ENCODE measurements around the gene C2CD5. TPM values are rescaled to one million over a fixed set of nuclear protein-coding genes. Genes with fewer than 3 reads are reported as not detected.

The C2CD5 gene
- total RNA-seq, 3 donors from 2014 or later (not counting 1 experiment from before 2014, with no cell fraction given), result 31.2 to 42.8 (median 41.9) TPM

GRCh38 chr12:22578328-22578727, 34.0 kb upstream of the C2CD5 start:
- intact Hi-C loops (cut with micrococcal nuclease), result no loop called here
- DNase-seq, result no peak
- TF ChIP-seq CTCF (IDR thresholded peaks at IDR 0.05), result no peak
- H3K9me3 Mint-ChIP-seq, result no peaks in the 10 kb centered on the region
- no peak overlapping the region for H3K27ac Mint-ChIP-seq
- H3K4me3 Mint-ChIP-seq, result no peak overlapping the region
- H3K36me3 Mint-ChIP-seq, result no peaks in the 10 kb centered on the region
- Histone ChIP-seq H3K36me3 (ENCODE audit: control insufficient read depth, insufficient read depth, low read length) (no peaks in the 10 kb centered on the region), H3K4me1 (ENCODE audit: control insufficient read depth, insufficient read depth, low read length) (no peaks in the 10 kb centered on the region), H3K4me3 (ENCODE audit: low read length) (no peak overlapping the region), H3K27ac (ENCODE audit: low read length) (no peak overlapping the region), H3K9me3 (ENCODE audit: control insufficient read depth, insufficient read depth, low read length) (no peaks in the 10 kb centered on the region), H3K27me3 (ENCODE audit: control insufficient read depth, insufficient read depth, low read length) (no peaks in the 10 kb centered on the region)
- H3K27me3 Mint-ChIP-seq (ENCODE audit: low read depth in 2 of 2), result no peaks in the 10 kb centered on the region
- 100% methylated on average over 1 of the region's 3 CpGs for WGBS (ENCODE audit: insufficient coverage)
- ATAC-seq, result no peak
- H3K4me1 Mint-ChIP-seq, result no peaks in the 10 kb centered on the region

GRCh38 chr12:22577667-22578066, 33.3 kb upstream of the C2CD5 start:
- Histone ChIP-seq H3K27me3 (ENCODE audit: control insufficient read depth, insufficient read depth, low read length) (no peaks in the 10 kb centered on the region), H3K27ac (ENCODE audit: low read length) (no peak overlapping the region), H3K4me3 (ENCODE audit: low read length) (no peak overlapping the region), H3K9me3 (ENCODE audit: control insufficient read depth, insufficient read depth, low read length) (no peaks in the 10 kb centered on the region), H3K4me1 (ENCODE audit: control insufficient read depth, insufficient read depth, low read length) (no peaks in the 10 kb centered on the region), H3K36me3 (ENCODE audit: control insufficient read depth, insufficient read depth, low read length) (no peaks in the 10 kb centered on the region)
- no peaks in the 10 kb centered on the region for H3K9me3 Mint-ChIP-seq
- H3K36me3 Mint-ChIP-seq, result no peaks in the 10 kb centered on the region
- H3K27ac Mint-ChIP-seq, result no peak overlapping the region
- no peak for TF ChIP-seq CTCF (IDR thresholded peaks at IDR 0.05)
- intact Hi-C loops (cut with micrococcal nuclease), result no loop called here
- no CpG with 5 or more reads among the region's 1 CpG for WGBS (ENCODE audit: insufficient coverage)
- no peak overlapping the region for H3K4me3 Mint-ChIP-seq
- no peak for ATAC-seq
- no peaks in the 10 kb centered on the region for H3K4me1 Mint-ChIP-seq
- H3K27me3 Mint-ChIP-seq (ENCODE audit: low read depth in 2 of 2), result no peaks in the 10 kb centered on the region
- no peak for DNase-seq

- no peaks in the 10 kb centered on the region for H3K4me1 Mint-ChIP-seq
- no peaks in the 10 kb centered on the region for H3K36me3 Mint-ChIP-seq
- Histone ChIP-seq H3K27me3 (ENCODE audit: control insufficient read depth, insufficient read depth, low read length) (no peaks in the 10 kb centered on the region), H3K27ac (ENCODE audit: low read length) (no peak overlapping the region), H3K9me3 (ENCODE audit: control insufficient read depth, insufficient read depth, low read length) (no peaks in the 10 kb centered on the region), H3K4me3 (ENCODE audit: low read length) (no peak overlapping the region), H3K4me1 (ENCODE audit: control insufficient read depth, insufficient read depth, low read length) (no peaks in the 10 kb centered on the region), H3K36me3 (ENCODE audit: control insufficient read depth, insufficient read depth, low read length) (no peaks in the 10 kb centered on the region)
- whole genome bisulfite sequencing (ENCODE audit: insufficient coverage), result 96% methylated on average over 2 of the region's 2 CpGs
- no peak for ATAC-seq
- peaks cover 0 to 2% of the 10 kb centered on the region in 2 donors for H3K27me3 Mint-ChIP-seq (ENCODE audit: low read depth in 2 of 2)
- no peaks in the 10 kb centered on the region for H3K9me3 Mint-ChIP-seq
- H3K4me3 Mint-ChIP-seq, result no peak overlapping the region
- DNase-seq, result no peak
- no peak overlapping the region for H3K27ac Mint-ChIP-seq
- TF ChIP-seq CTCF (IDR thresholded peaks at IDR 0.05), result no peak
- intact Hi-C loops (cut with micrococcal nuclease), result no loop called here
These were observed 32.1 kb upstream of the C2CD5 start for GRCh38 chr12:22576473-22576872.

- Histone ChIP-seq H3K36me3 (ENCODE audit: control insufficient read depth, insufficient read depth, low read length) (no peaks in the 10 kb centered on the region), H3K27me3 (ENCODE audit: control insufficient read depth, insufficient read depth, low read length) (no peaks in the 10 kb centered on the region), H3K4me1 (ENCODE audit: control insufficient read depth, insufficient read depth, low read length) (no peaks in the 10 kb centered on the region), H3K9me3 (ENCODE audit: control insufficient read depth, insufficient read depth, low read length) (no peaks in the 10 kb centered on the region), H3K27ac (ENCODE audit: low read length) (no peak overlapping the region), H3K4me3 (ENCODE audit: low read length) (no peak overlapping the region)
- intact Hi-C loops (cut with micrococcal nuclease), result no loop called here
- TF ChIP-seq CTCF (IDR thresholded peaks at IDR 0.05), result no peak
- Mint-ChIP-seq H3K9me3 (no peaks in the 10 kb centered on the region), H3K27me3 (ENCODE audit: low read depth in 2 of 2) (peaks cover 2% of the 10 kb centered on the region in 2 donors), H3K36me3 (no peaks in the 10 kb centered on the region), H3K27ac (no peak overlapping the region), H3K4me3 (no peak overlapping the region), H3K4me1 (no peaks in the 10 kb centered on the region)
- ATAC-seq, result no peak
- no CpG with 5 or more reads among the region's 1 CpG for WGBS (ENCODE audit: insufficient coverage)
- DNase-seq, result no peak
These were observed 31.7 kb upstream of the C2CD5 start for GRCh38 chr12:22576065-22576464.

Data from natural killer cell (primary cell).